NT2/D1 (cell line): Measurements from ENCODE around the gene GNA12.

Experiments
- YY1 ChIP-seq: IDR thresholded peaks from 2 replicates; pipeline ENCODE4 v1.6.1; 2011; ENCODE audit not compliant: insufficient read length, insufficient read depth
- ZNF274 ChIP-seq: IDR thresholded peaks from 2 replicates; pipeline ENCODE4 v1.6.1; 2011; ENCODE audit warnings: mild to moderate bottlenecking, low read depth, low read length

DNA sequence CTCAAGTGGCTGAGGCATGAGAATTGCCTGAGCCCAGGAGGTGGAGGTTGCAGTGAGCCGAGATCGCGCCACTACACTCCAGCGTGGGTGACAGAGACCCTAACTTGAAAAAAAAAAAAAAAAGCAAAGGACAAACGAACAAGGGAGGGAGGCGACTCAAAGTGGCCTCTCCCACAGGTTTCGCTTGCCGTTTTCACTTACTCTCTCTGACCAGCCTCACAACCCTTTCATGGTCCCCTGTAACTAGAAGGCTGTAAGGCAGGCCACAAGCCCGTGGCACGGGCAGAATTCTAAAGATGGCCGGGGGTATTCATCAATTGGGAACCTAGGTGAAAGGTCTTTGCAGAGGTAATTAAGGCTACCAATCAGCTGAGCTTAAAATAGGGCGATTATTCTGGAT, 25.5 kb downstream of the GNA12 start:
- TF ChIP-seq ZNF274 (no peak), YY1 (no peak)
